DLD1 (cell line): ENCODE results near the gene FRK.
"Not testable (repeated sequence)": the region's sequence is repeated elsewhere in the genome, so short reads cannot be mapped to it uniquely, and the experiment has no call there.

Experiments
- in situ Hi-C: cut with HindIII; loops from 2 replicates; pipeline ENCODE4 v1.10.0; 2017; ENCODE audit warnings: low sequenced_read_pairs

The FRK gene

GRCh38 chr6:116074732-116075390, 14.2 kb upstream of the FRK start:
- in situ Hi-C loops, result no loop called here

GRCh38 chr6:116073765-116074440, 13.2 kb upstream of the FRK start:
- in situ Hi-C loops, result no loop called here

GRCh38 chr6:116072368-116072767, 11.7 kb upstream of the FRK start:
- in situ Hi-C loops, result no loop called here

GRCh38 chr6:116070616-116071389, 10.1 kb upstream of the FRK start:
- in situ Hi-C loops, result no loop called here

GRCh38 chr6:116070101-116070500, 9.4 kb upstream of the FRK start:
- in situ Hi-C loops, result no loop called here

GRCh38 chr6:116066789-116067188, 6.1 kb upstream of the FRK start:
- in situ Hi-C loops, result no loop called here

- in situ Hi-C loops, result no loop called here
These were observed 4.0 kb upstream of the FRK start for GRCh38 chr6:116064666-116065065.

- in situ Hi-C loops, result no loop called here
These were observed 1.8 kb upstream of the FRK start for GRCh38 chr6:116062496-116062895.

- in situ Hi-C loops, result no loop called here
These were observed 749 bp downstream of the FRK start for GRCh38 chr6:116059713-116060571.

- in situ Hi-C loops, result no loop called here
These were observed 2.9 kb downstream of the FRK start for GRCh38 chr6:116057766-116058165.

GRCh38 chr6:116055513-116055912, 5.2 kb downstream of the FRK start:
- in situ Hi-C loops, result no loop called here

- in situ Hi-C loops, result no loop called here
These were observed 9.4 kb downstream of the FRK start for GRCh38 chr6:116051244-116051643.

- in situ Hi-C loops, result no loop called here
These were observed 10.0 kb downstream of the FRK start for GRCh38 chr6:116050737-116051136.

GRCh38 chr6:116049321-116049720, 11.4 kb downstream of the FRK start:
- in situ Hi-C loops, result no loop called here

GRCh38 chr6:116047173-116047933, 13.3 kb downstream of the FRK start:
- in situ Hi-C loops, result no loop called here

- in situ Hi-C loops, result no loop called here
These were observed 14.0 kb downstream of the FRK start for GRCh38 chr6:116046737-116047136.

GRCh38 chr6:116046272-116046671, 14.4 kb downstream of the FRK start:
- in situ Hi-C loops, result not testable (repeated sequence)

GRCh38 chr6:116041934-116042333, 18.8 kb downstream of the FRK start:
- in situ Hi-C loops, result no loop called here

- in situ Hi-C loops, result no loop called here
These were observed 19.7 kb downstream of the FRK start for GRCh38 chr6:116040993-116041392.

GRCh38 chr6:116036885-116037284, 23.8 kb downstream of the FRK start:
- in situ Hi-C loops, result no loop called here
